Neutrophil (primary cell): ENCODE measurements around the gene COL4A6.

Experiments used
- H3K27ac ChIP-seq: fragments of 200-600 bp; sonication (generic); 2 replicates; pipeline ENCODE4 v1.5.1; 2016; ENCODE audit warnings: mild to moderate bottlenecking, moderate library complexity
- H3K27me3 ChIP-seq: fragments of 200-600 bp; sonication (generic); 2 replicates; pipeline ENCODE4 v1.6.0; 2016; ENCODE audit warnings: mild to moderate bottlenecking
- H3K36me3 ChIP-seq: fragments of 200-600 bp; sonication (generic); 2 replicates; pipeline ENCODE4 v1.5.1; 2017
- H3K4me1 ChIP-seq, 2 experiments: fragments of 200-600 bp in 1 of 2; sonication (generic) in 1 of 2; 1 replicate in 1 of 2; 2 replicates in 1 of 2; pipeline versions ENCODE4 v1.5.1 to v1.6.1; 2013 to 2016; ENCODE audit warnings: low read depth in 1 of 2, low read length in 1 of 2, mild to moderate bottlenecking in 1 of 2, moderate library complexity in 1 of 2; ENCODE audit not compliant: control insufficient read depth in 1 of 2, insufficient read depth in 1 of 2
- H3K4me3 ChIP-seq, 2 experiments: fragments of 200-600 bp in 1 of 2; sonication (generic) in 1 of 2; 1 replicate in 1 of 2; 2 replicates in 1 of 2; pipeline ENCODE4 v1.5.1; 2013 to 2016; ENCODE audit warnings: low read depth in 1 of 2, low read length in 1 of 2, mild to moderate bottlenecking in 1 of 2, moderate library complexity in 1 of 2
- H3K9me3 ChIP-seq: fragments of 200-600 bp; sonication (generic); 2 replicates; pipeline ENCODE4 v1.5.1; 2016
- CTCF ChIP-seq: fragments of 200-600 bp; sonication (generic); IDR thresholded peaks from 2 replicates; pipeline ENCODE4 v1.5.1; 2016; ENCODE audit warnings: antibody characterized with exemption

COL4A6 gene

DNA sequence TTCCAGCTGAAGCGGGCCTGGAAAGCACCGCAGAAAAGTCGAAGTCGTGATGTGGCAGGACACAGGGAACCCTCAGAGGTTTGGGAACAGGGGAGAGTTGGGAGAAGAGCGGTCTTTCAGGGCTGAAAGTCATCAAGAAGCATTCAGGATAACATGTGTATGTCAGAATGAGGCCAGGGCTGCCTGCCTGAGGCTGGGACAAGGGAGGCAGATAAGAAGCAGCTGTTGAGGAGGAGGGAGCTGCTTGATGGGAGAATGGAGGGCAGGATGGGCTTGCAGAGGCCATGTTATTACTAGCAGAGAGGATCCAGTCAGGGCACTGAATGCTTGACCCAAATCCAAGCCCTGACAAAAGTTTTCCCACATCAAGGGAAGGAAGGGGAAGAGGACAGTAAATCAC is 214.6 kb downstream of the COL4A6 start:
- Histone ChIP-seq H3K9me3 (no peaks in the 10 kb centered on the region), H3K36me3 (no peaks in the 10 kb centered on the region), H3K4me3 (no peak overlapping the region), H3K4me1 (no peaks in the 10 kb centered on the region), H3K27ac (no peak overlapping the region), H3K27me3 (no peaks in the 10 kb centered on the region)
- TF ChIP-seq CTCF, result no peak

DNA sequence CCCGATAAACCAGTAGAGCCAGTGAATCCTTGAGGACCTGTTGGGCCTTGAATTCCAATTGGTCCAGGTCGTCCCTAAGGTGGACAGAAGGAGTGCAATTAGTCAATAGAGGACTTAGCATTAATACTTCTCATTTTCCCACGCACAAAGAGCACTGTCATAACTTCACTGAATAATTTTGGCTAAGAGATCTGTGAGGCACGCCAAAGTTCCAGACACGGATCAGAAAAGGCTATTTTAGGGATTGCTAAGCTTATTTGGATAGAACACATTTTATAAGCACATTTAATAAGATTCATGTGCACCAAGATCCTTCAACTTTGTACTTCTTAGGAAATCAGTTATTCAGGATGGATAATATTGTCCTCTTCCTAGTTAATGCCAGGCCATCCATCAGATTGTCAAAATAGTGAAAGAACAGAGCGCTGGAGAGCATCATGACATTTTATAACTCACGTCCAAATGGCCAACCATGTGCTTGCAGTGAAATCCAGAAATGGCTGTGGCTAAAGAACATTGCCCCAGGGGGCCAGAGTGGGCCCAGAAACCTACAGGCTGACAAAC is 216.8 kb downstream of the COL4A6 start:
- Histone ChIP-seq H3K27me3 (no peaks in the 10 kb centered on the region), H3K4me3 (no peak overlapping the region), H3K36me3 (no peaks in the 10 kb centered on the region), H3K27ac (no peak overlapping the region), H3K4me1 (peaks cover 8 to 10% of the 10 kb centered on the region in 2 experiments), H3K9me3 (no peaks in the 10 kb centered on the region)
- TF ChIP-seq CTCF, result no peak

DNA sequence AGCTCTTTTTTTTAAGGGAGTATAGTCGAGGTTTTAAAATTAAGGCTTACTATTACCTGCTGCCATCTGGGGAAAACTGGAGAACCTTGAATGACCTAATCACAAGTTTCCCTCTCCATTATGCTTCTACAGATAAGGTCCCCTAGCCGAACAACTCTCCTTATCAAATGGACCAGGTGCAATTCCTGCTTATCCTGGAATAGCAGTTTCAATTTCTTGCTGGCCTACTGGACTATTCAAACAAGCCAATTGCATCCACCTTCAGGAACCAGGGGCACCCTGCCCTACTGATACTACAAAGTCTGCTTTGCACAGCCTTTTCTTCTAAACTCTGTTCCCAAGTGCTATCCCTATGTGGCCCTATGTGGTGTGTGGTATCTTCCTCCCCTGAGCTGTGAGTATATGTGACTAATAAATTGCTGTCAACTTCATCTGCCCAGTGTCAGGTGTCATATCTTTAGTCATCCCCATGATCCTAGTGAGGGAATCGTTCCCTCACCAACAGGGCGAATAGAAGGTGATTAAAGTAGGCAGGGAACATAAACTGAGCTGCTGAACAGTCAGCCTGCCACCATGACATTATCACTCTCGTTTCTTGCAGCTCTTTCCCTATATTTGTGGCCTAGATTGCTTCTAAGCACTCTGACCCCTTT is 218.1 kb downstream of the COL4A6 start:
- H3K27me3 ChIP-seq, result no peaks in the 10 kb centered on the region
- H3K9me3 ChIP-seq, result no peaks in the 10 kb centered on the region
- H3K27ac ChIP-seq, result no peak overlapping the region
- H3K4me3 ChIP-seq, result no peak overlapping the region
- peaks cover 8 to 10% of the 10 kb centered on the region in 2 experiments for H3K4me1 ChIP-seq
- H3K36me3 ChIP-seq, result no peaks in the 10 kb centered on the region
- TF ChIP-seq CTCF, result no peak

GRCh38 chrX:108217876-108218275 is 220.3 kb downstream of the COL4A6 start:
- Histone ChIP-seq H3K9me3 (no peaks in the 10 kb centered on the region), H3K27me3 (no peaks in the 10 kb centered on the region), H3K36me3 (no peaks in the 10 kb centered on the region), H3K4me1 (peaks cover 8 to 10% of the 10 kb centered on the region in 2 experiments), H3K4me3 (no peak overlapping the region), H3K27ac (no peak overlapping the region)
- no peak for TF ChIP-seq CTCF

GRCh38 chrX:108216919-108217571 is 221.2 kb downstream of the COL4A6 start:
- no peak for TF ChIP-seq CTCF
- no peaks in the 10 kb centered on the region for H3K36me3 ChIP-seq
- no peak overlapping the region for H3K4me3 ChIP-seq
- peaks cover 8 to 10% of the 10 kb centered on the region in 2 experiments for H3K4me1 ChIP-seq
- H3K27me3 ChIP-seq, result no peaks in the 10 kb centered on the region
- H3K9me3 ChIP-seq, result no peaks in the 10 kb centered on the region
- H3K27ac ChIP-seq, result no peak overlapping the region
